Measurements from ENCODE around the gene AXIN2.

Gene AXIN2

DNA sequence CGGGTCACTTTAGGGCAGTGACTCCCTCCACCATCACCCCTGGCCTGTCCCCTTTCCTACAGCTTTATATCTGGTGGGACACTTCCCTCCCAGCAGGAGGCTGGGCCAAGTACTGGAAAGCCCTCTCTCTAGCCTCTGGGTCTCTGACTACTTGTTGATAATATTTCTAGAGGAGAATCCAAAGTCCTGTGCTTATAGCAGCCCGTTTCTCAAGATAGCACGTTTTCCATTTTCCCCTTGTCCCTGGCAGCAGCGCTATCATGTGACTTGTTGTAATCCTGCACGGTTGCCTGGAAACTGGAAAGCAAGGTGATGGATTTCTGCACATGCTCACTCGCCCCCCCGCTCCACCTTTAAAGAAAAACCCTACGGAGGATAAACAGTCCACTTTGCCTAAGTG, 3.3 kb upstream of the AXIN2 start:
- no peak for DNase-seq (ENCODE audit: low read depth)
- no peak overlapping the region for H3K4me3 ChIP-seq (ENCODE audit: low read length)
- TF ChIP-seq, protein P1, sequence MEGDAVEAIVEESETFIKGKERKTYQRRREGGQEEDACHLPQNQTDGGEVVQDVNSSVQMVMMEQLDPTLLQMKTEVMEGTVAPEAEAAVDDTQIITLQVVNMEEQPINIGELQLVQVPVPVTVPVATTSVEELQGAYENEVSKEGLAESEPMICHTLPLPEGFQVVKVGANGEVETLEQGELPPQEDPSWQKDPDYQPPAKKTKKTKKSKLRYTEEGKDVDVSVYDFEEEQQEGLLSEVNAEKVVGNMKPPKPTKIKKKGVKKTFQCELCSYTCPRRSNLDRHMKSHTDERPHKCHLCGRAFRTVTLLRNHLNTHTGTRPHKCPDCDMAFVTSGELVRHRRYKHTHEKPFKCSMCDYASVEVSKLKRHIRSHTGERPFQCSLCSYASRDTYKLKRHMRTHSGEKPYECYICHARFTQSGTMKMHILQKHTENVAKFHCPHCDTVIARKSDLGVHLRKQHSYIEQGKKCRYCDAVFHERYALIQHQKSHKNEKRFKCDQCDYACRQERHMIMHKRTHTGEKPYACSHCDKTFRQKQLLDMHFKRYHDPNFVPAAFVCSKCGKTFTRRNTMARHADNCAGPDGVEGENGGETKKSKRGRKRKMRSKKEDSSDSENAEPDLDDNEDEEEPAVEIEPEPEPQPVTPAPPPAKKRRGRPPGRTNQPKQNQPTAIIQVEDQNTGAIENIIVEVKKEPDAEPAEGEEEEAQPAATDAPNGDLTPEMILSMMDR (IDR thresholded peaks at IDR 0.05; ENCODE audit: insufficient read depth, low read depth, low read length, missing control alignments): no peak

DNA sequence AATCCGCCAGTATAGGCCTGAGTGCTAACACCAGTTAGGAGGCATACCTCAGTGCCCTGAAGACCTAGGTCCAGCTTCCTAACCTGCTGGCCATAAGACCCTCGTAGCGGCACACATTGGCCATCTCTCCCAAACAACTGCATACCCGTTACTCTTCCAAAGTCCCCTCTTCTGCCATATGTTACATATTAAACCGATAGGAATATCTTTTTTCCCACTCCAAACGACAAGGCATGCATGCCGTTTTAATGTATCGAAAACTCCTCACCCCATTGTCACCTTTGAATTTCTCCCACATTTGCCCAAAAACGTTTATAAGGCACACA, 721 bp upstream of the AXIN2 start:
- TF ChIP-seq, protein P1 (IDR thresholded peaks at IDR 0.05; ENCODE audit: insufficient read depth, low read depth, low read length, missing control alignments): no peak
- H3K4me3 ChIP-seq (ENCODE audit: low read length): no peak overlapping the region
- DNase-seq (ENCODE audit: low read depth): no peak

GRCh38 chr17:65560628-65561451, 608 bp downstream of the AXIN2 start:
- TF ChIP-seq, protein P1 (IDR thresholded peaks at IDR 0.05; ENCODE audit: insufficient read depth, low read depth, low read length, missing control alignments): no peak
- DNase-seq (ENCODE audit: low read depth): peak; percentile 74
- peak overlapping the region; percentile 55 for H3K4me3 ChIP-seq (ENCODE audit: low read length)

DNA sequence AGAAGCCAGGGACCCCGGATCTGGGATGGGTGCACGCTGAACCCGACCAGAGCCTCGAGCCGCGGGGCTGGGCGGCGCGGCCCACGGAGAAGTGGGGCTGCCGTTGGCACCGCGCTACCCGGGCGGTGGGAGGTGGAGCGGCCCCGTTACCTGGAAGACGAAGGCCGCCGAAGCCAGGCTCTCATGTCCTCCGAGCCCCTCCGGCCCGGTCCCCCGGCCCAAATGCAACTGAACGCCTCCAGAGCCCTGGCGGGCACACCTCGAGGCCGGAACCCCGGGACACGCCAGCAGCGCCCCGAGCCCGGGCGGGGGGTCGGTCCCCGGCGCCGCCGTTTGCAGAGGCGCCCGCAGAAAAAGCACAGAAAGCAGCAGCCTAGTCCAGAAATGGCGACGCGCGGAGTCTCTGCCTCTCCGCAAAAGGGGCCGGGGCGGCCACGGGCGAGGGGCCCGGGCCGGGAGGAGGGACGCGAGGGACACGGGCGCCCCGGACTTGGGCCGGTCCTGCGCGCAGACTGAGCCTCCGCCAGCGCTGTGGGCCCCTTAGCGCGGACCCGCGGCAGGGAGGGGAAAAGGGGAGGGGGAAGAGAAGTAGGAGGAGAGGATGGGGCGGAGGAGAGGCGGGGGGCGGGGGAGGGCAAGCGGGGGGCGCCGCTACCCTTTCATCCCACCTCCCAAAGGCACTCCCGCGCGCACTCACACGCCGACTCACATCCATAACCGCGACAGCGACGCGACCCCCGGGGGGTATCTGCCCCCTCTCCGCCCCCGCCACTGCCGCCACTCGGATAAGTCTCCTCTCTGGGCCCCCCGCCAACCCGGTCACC, 1.4 kb downstream of the AXIN2 start:
- TF ChIP-seq, protein P1 (IDR thresholded peaks at IDR 0.05; ENCODE audit: insufficient read depth, low read depth, low read length, missing control alignments): no peak
- H3K4me3 ChIP-seq (ENCODE audit: low read length): peak overlapping the region; percentile 20
- no peak for DNase-seq (ENCODE audit: low read depth)

GRCh38 chr17:65559461-65559803, 2.0 kb downstream of the AXIN2 start:
- DNase-seq (ENCODE audit: low read depth): no peak
- no peak overlapping the region for H3K4me3 ChIP-seq (ENCODE audit: low read length)
- TF ChIP-seq, protein P1 (IDR thresholded peaks at IDR 0.05; ENCODE audit: insufficient read depth, low read depth, low read length, missing control alignments): no peak

GRCh38 chr17:65558683-65559460, 2.6 kb downstream of the AXIN2 start:
- DNase-seq (ENCODE audit: low read depth): no peak
- H3K4me3 ChIP-seq (ENCODE audit: low read length): no peak overlapping the region
- TF ChIP-seq, protein P1 (IDR thresholded peaks at IDR 0.05; ENCODE audit: insufficient read depth, low read depth, low read length, missing control alignments): no peak
